ENCODE measurements around the gene PALB2. TPM values are rescaled to one million over a fixed set of nuclear protein-coding genes. Genes with fewer than 3 reads are reported as not detected.

Gene PALB2
- total RNA-seq, 3 donors from 2014 or later (not counting 1 experiment from before 2014, with no cell fraction given) = 10.7 to 12.8 (median 10.9) TPM

DNA sequence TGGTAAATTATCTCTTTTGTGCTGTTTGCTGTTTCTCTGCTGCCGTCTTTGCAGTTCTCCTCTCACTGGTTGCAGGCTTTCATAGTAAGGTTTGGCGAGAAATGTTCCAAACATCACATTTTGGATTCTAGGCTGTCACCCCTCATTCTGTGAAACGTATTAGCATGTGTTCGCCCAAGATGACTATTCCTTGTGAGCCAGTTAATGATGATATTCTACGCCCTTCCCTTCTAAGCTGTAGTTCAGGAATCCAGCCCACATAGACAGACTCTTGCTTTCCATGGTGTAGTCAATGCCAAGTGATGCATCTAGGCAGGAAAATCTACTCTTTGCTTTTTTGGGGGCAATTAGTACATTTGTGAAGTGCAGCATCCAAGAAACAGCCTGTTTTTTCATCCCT is 69.2 kb downstream of the PALB2 start:
- H3K27ac Mint-ChIP-seq = no peak overlapping the region
- 98% methylated on average over 5 of the region's 5 CpGs for WGBS (ENCODE audit: insufficient coverage)
- H3K4me3 Mint-ChIP-seq = no peak overlapping the region
- intact Hi-C loops (cut with micrococcal nuclease) = no loop called here
- H3K27me3 Mint-ChIP-seq (ENCODE audit: low read depth in 2 of 2) = no peaks in the 10 kb centered on the region
- DNase-seq = no peak
- no peak for ATAC-seq
- H3K27me3 ChIP-seq (ENCODE audit: control insufficient read depth, insufficient read depth, low read length) = no peaks in the 10 kb centered on the region
- H3K9me3 Mint-ChIP-seq = no peaks in the 10 kb centered on the region
- H3K4me1 ChIP-seq (ENCODE audit: control insufficient read depth, insufficient read depth, low read length) = peaks cover 4% of the 10 kb centered on the region
- no peaks in the 10 kb centered on the region for H3K9me3 ChIP-seq (ENCODE audit: control insufficient read depth, insufficient read depth, low read length)
- no peak overlapping the region for H3K27ac ChIP-seq (ENCODE audit: low read length)
- no peaks in the 10 kb centered on the region for H3K36me3 Mint-ChIP-seq
- no peak overlapping the region for H3K4me3 ChIP-seq (ENCODE audit: low read length)
- TF ChIP-seq, protein P1, sequence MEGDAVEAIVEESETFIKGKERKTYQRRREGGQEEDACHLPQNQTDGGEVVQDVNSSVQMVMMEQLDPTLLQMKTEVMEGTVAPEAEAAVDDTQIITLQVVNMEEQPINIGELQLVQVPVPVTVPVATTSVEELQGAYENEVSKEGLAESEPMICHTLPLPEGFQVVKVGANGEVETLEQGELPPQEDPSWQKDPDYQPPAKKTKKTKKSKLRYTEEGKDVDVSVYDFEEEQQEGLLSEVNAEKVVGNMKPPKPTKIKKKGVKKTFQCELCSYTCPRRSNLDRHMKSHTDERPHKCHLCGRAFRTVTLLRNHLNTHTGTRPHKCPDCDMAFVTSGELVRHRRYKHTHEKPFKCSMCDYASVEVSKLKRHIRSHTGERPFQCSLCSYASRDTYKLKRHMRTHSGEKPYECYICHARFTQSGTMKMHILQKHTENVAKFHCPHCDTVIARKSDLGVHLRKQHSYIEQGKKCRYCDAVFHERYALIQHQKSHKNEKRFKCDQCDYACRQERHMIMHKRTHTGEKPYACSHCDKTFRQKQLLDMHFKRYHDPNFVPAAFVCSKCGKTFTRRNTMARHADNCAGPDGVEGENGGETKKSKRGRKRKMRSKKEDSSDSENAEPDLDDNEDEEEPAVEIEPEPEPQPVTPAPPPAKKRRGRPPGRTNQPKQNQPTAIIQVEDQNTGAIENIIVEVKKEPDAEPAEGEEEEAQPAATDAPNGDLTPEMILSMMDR (IDR thresholded peaks at IDR 0.05) = no peak
- H3K36me3 ChIP-seq (ENCODE audit: control insufficient read depth, insufficient read depth, low read length) = peaks cover 64% of the 10 kb centered on the region
- H3K4me1 Mint-ChIP-seq = peaks cover 0 to 5% of the 10 kb centered on the region in 2 donors

DNA sequence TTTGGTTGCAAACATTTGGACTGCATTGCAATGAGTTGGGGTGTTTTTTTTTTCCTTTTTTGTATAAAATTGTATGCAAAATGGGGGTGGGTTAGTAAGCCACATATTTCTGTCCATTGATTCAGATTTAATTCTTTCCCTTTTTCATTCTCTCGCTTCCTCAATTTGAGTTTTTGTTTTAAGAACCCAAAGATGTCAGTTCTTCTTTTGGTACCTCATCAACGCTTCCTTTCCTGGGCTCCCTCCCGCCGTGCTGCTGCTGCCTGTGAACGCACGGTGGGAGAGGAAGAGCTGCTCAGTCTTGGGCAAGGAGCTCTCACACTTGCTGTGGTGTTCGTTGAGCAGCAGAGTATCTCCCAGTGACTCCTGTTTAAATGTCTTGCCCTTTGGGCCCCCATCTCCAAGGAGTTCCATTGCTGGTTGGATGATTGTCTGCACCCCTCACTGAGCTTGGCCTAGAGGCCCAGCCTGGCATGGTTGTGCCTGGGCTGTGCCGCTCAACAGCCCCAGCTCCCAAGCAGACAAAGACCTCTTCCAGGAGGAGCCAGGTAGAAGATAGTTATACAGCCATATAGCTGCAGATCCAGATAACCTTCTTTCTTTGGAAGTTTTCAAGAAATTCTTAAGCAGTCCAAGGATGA is 70.0 kb downstream of the PALB2 start:
- Mint-ChIP-seq H3K9me3 (no peaks in the 10 kb centered on the region), H3K4me3 (no peak overlapping the region), H3K36me3 (no peaks in the 10 kb centered on the region), H3K4me1 (peaks cover 0 to 5% of the 10 kb centered on the region in 2 donors), H3K27ac (no peak overlapping the region), H3K27me3 (ENCODE audit: low read depth in 2 of 2) (no peaks in the 10 kb centered on the region)
- Histone ChIP-seq H3K4me1 (ENCODE audit: control insufficient read depth, insufficient read depth, low read length) (peaks cover 4% of the 10 kb centered on the region), H3K9me3 (ENCODE audit: control insufficient read depth, insufficient read depth, low read length) (no peaks in the 10 kb centered on the region), H3K27me3 (ENCODE audit: control insufficient read depth, insufficient read depth, low read length) (no peaks in the 10 kb centered on the region), H3K36me3 (ENCODE audit: control insufficient read depth, insufficient read depth, low read length) (peaks cover 65% of the 10 kb centered on the region), H3K27ac (ENCODE audit: low read length) (no peak overlapping the region), H3K4me3 (ENCODE audit: low read length) (no peak overlapping the region)
- 62% methylated on average over 8 of the region's 8 CpGs for WGBS (ENCODE audit: insufficient coverage)
- TF ChIP-seq, protein P1 (IDR thresholded peaks at IDR 0.05) = no peak
- DNase-seq (no peak), ATAC-seq (no peak)
- intact Hi-C loops (cut with micrococcal nuclease) = no loop called here

DNA sequence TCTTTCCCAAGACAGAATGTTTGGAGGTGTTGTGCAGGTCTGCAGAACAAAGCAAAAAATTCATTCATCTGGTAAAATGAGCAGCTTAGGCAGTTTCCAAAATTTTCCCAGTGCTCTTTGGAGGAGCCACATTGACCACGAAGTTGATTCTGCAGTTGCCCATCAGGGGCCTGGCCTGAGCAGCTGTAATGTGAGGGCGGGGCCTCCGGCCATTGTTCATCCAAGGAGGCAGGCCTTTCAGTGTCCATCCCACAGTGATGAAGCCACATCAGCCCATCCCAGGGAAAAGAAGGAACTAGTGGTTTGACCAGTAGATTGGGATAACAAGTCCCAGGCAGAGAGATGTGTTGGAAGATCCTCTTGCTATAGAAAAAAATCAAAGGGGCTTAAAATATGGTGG is 73.5 kb downstream of the PALB2 start:
- peaks cover 4% of the 10 kb centered on the region for H3K4me1 ChIP-seq (ENCODE audit: control insufficient read depth, insufficient read depth, low read length)
- H3K9me3 ChIP-seq (ENCODE audit: control insufficient read depth, insufficient read depth, low read length) = no peaks in the 10 kb centered on the region
- no peak overlapping the region for H3K27ac Mint-ChIP-seq
- H3K27me3 ChIP-seq (ENCODE audit: control insufficient read depth, insufficient read depth, low read length) = no peaks in the 10 kb centered on the region
- TF ChIP-seq, protein P1 (IDR thresholded peaks at IDR 0.05) = no peak
- no peaks in the 10 kb centered on the region for H3K9me3 Mint-ChIP-seq
- 100% methylated on average over 3 of the region's 3 CpGs for WGBS (ENCODE audit: insufficient coverage)
- H3K27ac ChIP-seq (ENCODE audit: low read length) = no peak overlapping the region
- peaks cover 0 to 5% of the 10 kb centered on the region in 2 donors for H3K4me1 Mint-ChIP-seq
- peaks cover 73% of the 10 kb centered on the region for H3K36me3 ChIP-seq (ENCODE audit: control insufficient read depth, insufficient read depth, low read length)
- peaks cover 17% of the 10 kb centered on the region for H3K36me3 Mint-ChIP-seq
- intact Hi-C loops (cut with micrococcal nuclease) = no loop called here
- H3K27me3 Mint-ChIP-seq (ENCODE audit: low read depth in 2 of 2) = no peaks in the 10 kb centered on the region
- H3K4me3 ChIP-seq (ENCODE audit: low read length) = no peak overlapping the region
- H3K4me3 Mint-ChIP-seq = no peak overlapping the region
- DNase-seq = no peak
- no peak for ATAC-seq

DNA sequence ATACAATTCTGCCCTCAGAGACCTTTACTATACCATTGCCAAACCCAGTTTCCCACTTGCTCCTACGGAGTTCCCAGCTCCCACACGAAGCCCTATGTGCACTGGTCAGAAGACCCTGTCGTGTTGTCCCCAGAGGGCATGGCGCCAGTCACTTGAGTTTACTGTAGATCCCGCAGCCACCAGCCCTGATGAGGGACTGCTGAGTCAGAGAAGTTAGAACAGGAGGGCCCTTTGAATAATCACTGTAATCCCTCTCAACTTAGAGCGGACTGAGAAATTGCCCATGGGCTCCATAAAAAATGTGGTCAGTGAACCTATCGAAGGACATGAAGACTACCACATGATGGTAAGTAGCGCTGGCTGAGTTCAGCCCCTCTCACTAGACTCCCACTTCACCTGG is 74.4 kb downstream of the PALB2 start:
- peaks cover 23% of the 10 kb centered on the region for H3K36me3 Mint-ChIP-seq
- no peak overlapping the region for H3K27ac ChIP-seq (ENCODE audit: low read length)
- intact Hi-C loops (cut with micrococcal nuclease) = no loop called here

More for the DNA sequence above, 74.4 kb downstream of the PALB2 start:
- TF ChIP-seq, protein P1 (IDR thresholded peaks at IDR 0.05) = no peak
- no peaks in the 10 kb centered on the region for H3K27me3 ChIP-seq (ENCODE audit: control insufficient read depth, insufficient read depth, low read length)
- 97% methylated on average over 8 of the region's 8 CpGs for WGBS (ENCODE audit: insufficient coverage)
- Mint-ChIP-seq H3K4me3 (no peak overlapping the region), H3K4me1 (peaks cover 0 to 5% of the 10 kb centered on the region in 2 donors), H3K27ac (no peak overlapping the region), H3K27me3 (ENCODE audit: low read depth in 2 of 2) (no peaks in the 10 kb centered on the region), H3K9me3 (no peaks in the 10 kb centered on the region)
- peaks cover 75% of the 10 kb centered on the region for H3K36me3 ChIP-seq (ENCODE audit: control insufficient read depth, insufficient read depth, low read length)
- DNase-seq (no peak), ATAC-seq (no peak)
- H3K9me3 ChIP-seq (ENCODE audit: control insufficient read depth, insufficient read depth, low read length) = no peaks in the 10 kb centered on the region
- H3K4me1 ChIP-seq (ENCODE audit: control insufficient read depth, insufficient read depth, low read length) = peaks cover 4% of the 10 kb centered on the region
- no peak overlapping the region for H3K4me3 ChIP-seq (ENCODE audit: low read length)

All from natural killer cell (primary cell).